ENCODE measurements around the gene MAP4K3.

The MAP4K3 gene

DNA sequence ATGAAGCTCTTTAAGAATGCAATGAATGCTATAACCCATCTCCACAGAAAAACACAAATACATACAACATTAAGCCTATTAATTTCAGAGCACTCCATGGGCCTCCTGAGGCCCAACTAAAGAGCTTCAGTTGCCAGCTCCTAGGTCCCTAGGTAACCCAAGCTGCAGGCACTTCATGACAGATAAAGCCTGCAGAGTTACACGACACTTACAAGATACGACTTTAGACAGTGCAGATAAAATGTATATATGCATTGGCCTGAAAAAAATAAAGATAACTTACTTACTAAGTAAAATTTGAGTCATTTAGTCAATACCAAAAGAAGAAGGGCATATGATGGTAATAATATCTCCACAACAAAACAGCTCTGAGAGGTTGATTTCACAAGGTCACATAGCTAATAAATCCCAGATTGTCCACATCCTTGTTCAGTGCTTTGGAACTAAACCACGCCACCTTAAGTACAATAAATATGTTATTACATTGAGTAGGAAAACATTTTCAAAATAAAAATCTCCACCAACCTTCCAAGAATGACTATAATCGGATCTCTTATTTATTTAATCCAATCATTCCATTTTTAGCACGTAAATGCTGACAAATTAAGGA is 3.4 kb downstream of the MAP4K3 start:
- TF ChIP-seq, protein P1, sequence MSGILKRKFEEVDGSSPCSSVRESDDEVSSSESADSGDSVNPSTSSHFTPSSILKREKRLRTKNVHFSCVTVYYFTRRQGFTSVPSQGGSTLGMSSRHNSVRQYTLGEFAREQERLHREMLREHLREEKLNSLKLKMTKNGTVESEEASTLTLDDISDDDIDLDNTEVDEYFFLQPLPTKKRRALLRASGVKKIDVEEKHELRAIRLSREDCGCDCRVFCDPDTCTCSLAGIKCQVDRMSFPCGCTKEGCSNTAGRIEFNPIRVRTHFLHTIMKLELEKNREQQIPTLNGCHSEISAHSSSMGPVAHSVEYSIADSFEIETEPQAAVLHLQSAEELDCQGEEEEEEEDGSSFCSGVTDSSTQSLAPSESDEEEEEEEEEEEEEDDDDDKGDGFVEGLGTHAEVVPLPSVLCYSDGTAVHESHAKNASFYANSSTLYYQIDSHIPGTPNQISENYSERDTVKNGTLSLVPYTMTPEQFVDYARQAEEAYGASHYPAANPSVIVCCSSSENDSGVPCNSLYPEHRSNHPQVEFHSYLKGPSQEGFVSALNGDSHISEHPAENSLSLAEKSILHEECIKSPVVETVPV (CRISPR knock-in tag; IDR thresholded peaks at IDR 0.05) = no peak
- no peak for ATAC-seq

DNA sequence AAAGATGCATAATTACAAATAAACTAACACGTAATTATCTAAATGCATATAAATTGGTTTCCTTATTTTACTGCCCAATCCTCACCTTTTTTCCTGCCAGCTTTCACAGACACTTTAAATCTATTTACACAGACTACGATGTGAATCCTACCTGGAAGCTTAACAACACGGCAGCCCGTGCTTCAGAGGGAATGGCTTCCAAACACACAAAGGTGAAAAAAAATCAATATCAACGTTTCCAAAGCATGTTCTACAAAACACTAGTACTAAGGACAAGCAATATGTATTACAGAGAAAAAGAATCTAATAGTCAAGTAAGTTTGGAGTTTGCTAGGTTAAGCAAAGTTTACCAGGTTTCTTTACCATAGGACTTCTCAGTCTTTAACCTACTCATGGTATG is 4.4 kb downstream of the MAP4K3 start:
- no peak for ATAC-seq
- TF ChIP-seq ZFP3 (CRISPR knock-in tag; IDR thresholded peaks at IDR 0.05) (no peak), ZNF565 (CRISPR knock-in tag; conservative IDR thresholded peaks at IDR 0.05; ENCODE audit: low read depth) (no peak), ZNF70 (CRISPR knock-in tag; IDR thresholded peaks at IDR 0.05) (no peak), ARNTL (CRISPR knock-in tag; IDR thresholded peaks at IDR 0.05; ENCODE audit: borderline replicate concordance, low read depth) (no peak), TCF4 (CRISPR knock-in tag; IDR thresholded peaks at IDR 0.05; ENCODE audit: borderline replicate concordance) (no peak)

DNA sequence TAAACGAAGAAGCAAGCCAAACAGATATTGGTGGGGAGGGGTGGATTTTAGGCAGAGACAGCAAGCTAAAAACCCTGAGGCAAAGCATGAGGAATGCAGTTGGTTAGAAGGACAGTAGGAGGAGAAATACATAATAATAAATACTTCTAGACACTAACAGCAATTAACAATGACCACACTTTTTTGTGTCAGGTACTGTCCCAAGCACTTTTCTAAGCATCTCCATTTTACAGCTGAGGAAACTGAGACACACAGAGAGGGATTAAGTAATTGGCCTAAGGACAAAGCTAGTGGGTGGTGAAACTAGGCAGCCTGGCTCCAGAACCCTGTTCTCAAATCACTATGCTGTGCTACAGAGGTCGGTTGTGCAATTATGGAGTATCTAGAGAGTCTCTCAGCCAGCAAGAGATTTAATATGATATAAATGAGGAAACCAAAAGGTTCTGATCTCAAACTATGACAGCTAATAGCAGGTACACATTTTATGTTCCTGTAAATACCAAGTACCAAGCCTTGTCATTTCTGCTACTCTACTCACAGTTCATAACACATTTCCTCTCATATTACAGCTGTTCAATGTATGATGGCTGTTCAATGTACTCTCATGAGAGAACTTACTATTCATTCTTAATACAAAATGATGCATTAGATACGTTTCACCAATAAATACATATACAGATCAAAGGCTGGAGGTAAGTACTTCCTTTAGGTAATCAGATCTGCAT is 5.3 kb downstream of the MAP4K3 start:
- TF ChIP-seq TCF4 (CRISPR knock-in tag; IDR thresholded peaks at IDR 0.05; ENCODE audit: borderline replicate concordance) (no peak), ZNF8 (CRISPR knock-in tag; IDR thresholded peaks at IDR 0.05) (no peak), ARNTL (CRISPR knock-in tag; IDR thresholded peaks at IDR 0.05; ENCODE audit: borderline replicate concordance, low read depth) (no peak), ISL1 (CRISPR knock-in tag; IDR thresholded peaks at IDR 0.05) (no peak), SNAI2 (CRISPR knock-in tag; IDR thresholded peaks at IDR 0.05) (no peak), ZFP30 (CRISPR knock-in tag; IDR thresholded peaks at IDR 0.05) (no peak), PPARA (CRISPR knock-in tag; IDR thresholded peaks at IDR 0.05; ENCODE audit: borderline replicate concordance) (no peak), GLIS3 (CRISPR knock-in tag; IDR thresholded peaks at IDR 0.05) (no peak), ZFP3 (CRISPR knock-in tag; IDR thresholded peaks at IDR 0.05) (no peak), BACH2 (CRISPR knock-in tag; IDR thresholded peaks at IDR 0.05; ENCODE audit: borderline replicate concordance) (no peak), OSR1 (CRISPR knock-in tag; IDR thresholded peaks at IDR 0.05) (no peak), CSDC2 (CRISPR knock-in tag; IDR thresholded peaks at IDR 0.05) (no peak)
- TF ChIP-seq, protein P2, sequence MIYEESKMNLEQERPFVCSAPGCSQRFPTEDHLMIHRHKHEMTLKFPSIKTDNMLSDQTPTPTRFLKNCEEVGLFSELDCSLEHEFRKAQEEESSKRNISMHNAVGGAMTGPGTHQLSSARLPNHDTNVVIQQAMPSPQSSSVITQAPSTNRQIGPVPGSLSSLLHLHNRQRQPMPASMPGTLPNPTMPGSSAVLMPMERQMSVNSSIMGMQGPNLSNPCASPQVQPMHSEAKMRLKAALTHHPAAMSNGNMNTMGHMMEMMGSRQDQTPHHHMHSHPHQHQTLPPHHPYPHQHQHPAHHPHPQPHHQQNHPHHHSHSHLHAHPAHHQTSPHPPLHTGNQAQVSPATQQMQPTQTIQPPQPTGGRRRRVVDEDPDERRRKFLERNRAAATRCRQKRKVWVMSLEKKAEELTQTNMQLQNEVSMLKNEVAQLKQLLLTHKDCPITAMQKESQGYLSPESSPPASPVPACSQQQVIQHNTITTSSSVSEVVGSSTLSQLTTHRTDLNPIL (CRISPR knock-in tag; IDR thresholded peaks at IDR 0.05; ENCODE audit: low read depth) = no peak
- TF ChIP-seq, protein P1 (CRISPR knock-in tag; IDR thresholded peaks at IDR 0.05) = no peak
- TF ChIP-seq, protein P3, sequence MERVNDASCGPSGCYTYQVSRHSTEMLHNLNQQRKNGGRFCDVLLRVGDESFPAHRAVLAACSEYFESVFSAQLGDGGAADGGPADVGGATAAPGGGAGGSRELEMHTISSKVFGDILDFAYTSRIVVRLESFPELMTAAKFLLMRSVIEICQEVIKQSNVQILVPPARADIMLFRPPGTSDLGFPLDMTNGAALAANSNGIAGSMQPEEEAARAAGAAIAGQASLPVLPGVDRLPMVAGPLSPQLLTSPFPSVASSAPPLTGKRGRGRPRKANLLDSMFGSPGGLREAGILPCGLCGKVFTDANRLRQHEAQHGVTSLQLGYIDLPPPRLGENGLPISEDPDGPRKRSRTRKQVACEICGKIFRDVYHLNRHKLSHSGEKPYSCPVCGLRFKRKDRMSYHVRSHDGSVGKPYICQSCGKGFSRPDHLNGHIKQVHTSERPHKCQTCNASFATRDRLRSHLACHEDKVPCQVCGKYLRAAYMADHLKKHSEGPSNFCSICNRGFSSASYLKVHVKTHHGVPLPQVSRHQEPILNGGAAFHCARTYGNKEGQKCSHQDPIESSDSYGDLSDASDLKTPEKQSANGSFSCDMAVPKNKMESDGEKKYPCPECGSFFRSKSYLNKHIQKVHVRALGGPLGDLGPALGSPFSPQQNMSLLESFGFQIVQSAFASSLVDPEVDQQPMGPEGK (CRISPR knock-in tag; IDR thresholded peaks at IDR 0.05; ENCODE audit: borderline replicate concordance) = no peak
- TF ChIP-seq, protein P4, sequence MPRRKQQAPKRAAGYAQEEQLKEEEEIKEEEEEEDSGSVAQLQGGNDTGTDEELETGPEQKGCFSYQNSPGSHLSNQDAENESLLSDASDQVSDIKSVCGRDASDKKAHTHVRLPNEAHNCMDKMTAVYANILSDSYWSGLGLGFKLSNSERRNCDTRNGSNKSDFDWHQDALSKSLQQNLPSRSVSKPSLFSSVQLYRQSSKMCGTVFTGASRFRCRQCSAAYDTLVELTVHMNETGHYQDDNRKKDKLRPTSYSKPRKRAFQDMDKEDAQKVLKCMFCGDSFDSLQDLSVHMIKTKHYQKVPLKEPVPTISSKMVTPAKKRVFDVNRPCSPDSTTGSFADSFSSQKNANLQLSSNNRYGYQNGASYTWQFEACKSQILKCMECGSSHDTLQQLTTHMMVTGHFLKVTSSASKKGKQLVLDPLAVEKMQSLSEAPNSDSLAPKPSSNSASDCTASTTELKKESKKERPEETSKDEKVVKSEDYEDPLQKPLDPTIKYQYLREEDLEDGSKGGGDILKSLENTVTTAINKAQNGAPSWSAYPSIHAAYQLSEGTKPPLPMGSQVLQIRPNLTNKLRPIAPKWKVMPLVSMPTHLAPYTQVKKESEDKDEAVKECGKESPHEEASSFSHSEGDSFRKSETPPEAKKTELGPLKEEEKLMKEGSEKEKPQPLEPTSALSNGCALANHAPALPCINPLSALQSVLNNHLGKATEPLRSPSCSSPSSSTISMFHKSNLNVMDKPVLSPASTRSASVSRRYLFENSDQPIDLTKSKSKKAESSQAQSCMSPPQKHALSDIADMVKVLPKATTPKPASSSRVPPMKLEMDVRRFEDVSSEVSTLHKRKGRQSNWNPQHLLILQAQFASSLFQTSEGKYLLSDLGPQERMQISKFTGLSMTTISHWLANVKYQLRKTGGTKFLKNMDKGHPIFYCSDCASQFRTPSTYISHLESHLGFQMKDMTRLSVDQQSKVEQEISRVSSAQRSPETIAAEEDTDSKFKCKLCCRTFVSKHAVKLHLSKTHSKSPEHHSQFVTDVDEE (CRISPR knock-in tag; IDR thresholded peaks at IDR 0.05) = no peak
- TF ChIP-seq, protein P5, sequence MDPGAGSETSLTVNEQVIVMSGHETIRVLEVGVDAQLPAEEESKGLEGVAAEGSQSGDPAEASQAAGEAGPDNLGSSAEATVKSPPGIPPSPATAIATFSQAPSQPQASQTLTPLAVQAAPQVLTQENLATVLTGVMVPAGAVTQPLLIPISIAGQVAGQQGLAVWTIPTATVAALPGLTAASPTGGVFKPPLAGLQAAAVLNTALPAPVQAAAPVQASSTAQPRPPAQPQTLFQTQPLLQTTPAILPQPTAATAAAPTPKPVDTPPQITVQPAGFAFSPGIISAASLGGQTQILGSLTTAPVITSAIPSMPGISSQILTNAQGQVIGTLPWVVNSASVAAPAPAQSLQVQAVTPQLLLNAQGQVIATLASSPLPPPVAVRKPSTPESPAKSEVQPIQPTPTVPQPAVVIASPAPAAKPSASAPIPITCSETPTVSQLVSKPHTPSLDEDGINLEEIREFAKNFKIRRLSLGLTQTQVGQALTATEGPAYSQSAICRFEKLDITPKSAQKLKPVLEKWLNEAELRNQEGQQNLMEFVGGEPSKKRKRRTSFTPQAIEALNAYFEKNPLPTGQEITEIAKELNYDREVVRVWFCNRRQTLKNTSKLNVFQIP (CRISPR knock-in tag; IDR thresholded peaks at IDR 0.05; ENCODE audit: borderline replicate concordance, low read depth) = no peak
- ATAC-seq = no peak
